Amygdala (tissue), 56 donors: Measurements from ENCODE around the gene NRG3.
"Not testable (repeated sequence)": the region's sequence is repeated elsewhere in the genome, so short reads cannot be mapped to it uniquely, and the experiment has no call there.

Experiments
- DNase-seq, 56 donors: peaks; one replicate each; lab custom pipeline; 2025; lab: John Stamatoyannopoulos, UW

Gene NRG3

GRCh38 chr10:82934947-82935346, 1060.0 kb downstream of the NRG3 start:
- DNase-seq, result no peak

GRCh38 chr10:82938331-82938730, 1063.3 kb downstream of the NRG3 start:
- DNase-seq, result no peak

DNA sequence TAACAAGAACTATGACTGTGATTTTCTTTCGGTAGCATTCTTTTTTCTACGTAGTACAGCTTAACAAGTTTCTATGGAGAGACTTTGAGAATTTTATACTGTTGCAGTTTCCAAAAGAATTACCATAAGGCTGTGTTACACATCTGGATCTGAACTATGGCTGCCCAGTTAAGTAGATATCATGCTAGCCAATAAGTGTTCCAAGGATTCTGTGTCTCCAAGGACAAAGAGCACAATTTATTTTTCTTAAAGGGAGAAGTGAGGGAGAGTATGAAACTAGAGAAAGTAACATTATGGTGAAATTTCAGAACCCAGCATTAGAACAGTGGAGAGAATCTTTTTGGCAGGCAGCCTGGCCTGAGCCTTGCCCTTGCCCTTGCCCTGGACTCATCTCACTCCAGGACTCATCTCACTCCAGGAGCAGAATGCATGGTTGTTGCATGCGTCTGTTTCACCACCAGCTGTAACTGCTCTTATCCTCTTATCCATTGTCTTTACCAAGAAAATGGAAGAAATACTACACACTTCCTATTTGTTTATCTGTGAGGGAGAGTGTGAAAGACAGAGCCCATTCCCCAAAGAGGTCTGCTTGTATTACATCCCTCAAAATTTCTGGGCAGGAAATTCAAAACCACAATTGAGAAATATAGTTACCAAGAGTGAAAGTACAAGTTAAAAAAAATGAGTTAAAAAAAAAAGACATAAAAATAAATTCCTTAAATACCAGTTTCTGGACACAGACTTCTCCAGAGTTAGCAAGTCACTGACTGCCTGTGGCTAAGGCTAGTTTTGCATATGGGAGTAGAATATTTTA, 1067.5 kb downstream of the NRG3 start:
- no peak for DNase-seq

DNA sequence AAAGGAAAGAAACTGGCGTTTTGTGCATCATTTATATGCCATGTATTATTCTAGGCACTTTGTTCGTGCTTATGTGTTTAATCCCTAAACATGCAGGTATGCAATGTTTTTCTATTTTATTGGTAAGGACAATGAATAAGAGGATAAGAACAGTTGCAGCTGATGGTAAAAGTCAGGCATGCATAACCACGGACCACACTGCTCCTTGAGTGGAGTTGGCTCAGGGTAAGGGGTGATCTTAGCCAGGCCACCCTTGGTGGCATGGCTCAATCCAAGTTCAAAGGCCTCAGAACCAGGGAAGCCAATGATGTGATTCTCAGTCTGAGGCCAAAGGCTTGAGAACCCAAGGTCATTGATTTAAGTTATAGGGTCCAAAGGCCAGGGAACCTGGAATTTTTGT, 1068.1 kb downstream of the NRG3 start:
- DNase-seq, result no peak

DNA sequence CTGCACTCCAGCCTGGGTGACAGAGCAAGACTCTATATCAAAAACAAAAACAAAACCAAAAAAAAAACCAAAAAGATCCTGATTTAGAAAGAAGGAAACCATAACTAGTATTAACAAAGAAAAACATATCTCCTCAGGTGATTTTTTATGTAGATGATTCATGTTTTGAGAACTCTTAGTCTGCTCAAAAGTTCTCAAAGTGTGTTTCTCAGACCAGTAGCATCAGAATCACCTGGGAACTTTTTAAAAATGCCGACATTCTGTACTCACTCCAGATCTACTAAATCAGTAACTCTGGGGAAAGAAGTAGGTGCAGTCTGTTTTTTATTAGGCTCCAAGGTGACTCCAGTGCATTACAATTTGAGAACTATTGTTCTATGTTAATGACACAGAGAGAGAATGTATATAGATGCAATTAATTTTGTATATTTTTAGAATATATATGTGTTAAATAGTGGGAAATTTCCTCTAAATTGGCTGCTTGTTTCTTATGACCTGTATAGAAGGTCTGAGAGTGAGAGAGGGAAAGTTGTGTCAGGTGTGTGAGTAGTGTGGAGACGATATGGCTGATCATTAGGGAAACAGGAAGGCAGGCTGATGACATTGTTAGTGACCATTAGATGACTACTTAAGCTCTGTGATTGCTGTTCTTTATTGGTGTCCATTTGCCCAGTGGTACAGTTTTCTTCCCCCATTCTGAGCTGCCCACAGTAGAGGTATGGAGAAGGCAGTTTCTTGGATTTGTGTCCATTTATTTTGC, 1075.0 kb downstream of the NRG3 start:
- no peak for DNase-seq

GRCh38 chr10:82953331-82953730, 1078.3 kb downstream of the NRG3 start:
- DNase-seq, result peak in 1 of 56 donors; percentile 4

DNA sequence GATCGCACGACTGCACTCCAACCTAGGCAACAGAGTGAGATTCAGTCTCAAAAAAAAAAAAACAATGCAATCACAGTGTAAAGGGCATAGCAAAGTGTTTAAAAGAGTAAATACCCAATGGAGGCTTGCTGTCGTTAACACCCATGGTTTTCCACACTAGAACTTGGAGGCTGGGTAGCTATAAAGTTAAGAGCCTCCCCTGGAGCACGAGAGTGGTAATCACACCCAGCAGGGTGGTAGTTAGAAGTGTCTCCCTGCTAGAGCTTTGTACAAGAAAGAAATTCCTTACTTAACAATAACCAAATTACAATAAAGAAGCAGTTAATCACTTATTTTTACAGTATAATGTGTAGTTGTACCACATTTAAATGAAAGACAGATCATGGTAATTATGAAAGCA, 1078.9 kb downstream of the NRG3 start:
- DNase-seq, result no peak

- DNase-seq, result not testable (repeated sequence)
These were observed 1085.5 kb downstream of the NRG3 start for GRCh38 chr10:82960421-82961060.

DNA sequence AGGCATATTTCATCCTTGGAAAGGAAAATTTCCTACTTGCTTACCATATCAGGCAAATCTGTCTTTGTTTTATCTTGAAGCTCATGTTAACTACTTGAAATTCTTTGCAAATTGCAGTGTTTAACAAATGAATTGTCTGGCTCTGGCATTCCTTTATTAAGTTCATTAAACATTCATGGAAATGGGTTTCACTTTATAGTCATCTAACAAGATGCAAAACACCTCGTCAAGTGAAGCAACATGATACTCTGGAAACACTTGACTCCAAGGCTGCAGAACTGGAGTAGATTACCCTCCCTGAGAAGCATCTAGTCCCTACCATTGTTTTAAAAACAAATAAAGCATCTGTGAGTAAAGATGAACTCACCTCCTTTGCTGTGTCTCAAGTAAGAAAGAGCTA, 1086.9 kb downstream of the NRG3 start:
- no peak for DNase-seq

DNA sequence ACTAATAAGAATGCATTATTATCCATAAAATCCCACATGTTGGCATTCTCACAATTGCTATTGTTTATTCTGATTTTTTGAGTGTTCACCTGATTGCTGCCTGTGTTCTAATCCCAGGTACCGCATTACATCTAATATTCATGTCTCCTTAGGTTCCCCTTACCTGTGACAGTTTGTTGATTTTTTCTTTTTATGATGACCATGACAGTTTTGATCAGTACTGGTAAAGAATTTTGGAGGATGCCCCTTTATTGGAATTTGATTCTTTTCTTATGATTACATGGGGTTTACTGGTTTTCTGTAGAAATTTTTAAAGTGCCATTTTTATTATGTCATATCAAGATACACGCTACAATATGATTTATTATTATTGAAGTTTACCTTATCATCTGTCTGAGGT, 1091.1 kb downstream of the NRG3 start:
- no peak for DNase-seq

DNA sequence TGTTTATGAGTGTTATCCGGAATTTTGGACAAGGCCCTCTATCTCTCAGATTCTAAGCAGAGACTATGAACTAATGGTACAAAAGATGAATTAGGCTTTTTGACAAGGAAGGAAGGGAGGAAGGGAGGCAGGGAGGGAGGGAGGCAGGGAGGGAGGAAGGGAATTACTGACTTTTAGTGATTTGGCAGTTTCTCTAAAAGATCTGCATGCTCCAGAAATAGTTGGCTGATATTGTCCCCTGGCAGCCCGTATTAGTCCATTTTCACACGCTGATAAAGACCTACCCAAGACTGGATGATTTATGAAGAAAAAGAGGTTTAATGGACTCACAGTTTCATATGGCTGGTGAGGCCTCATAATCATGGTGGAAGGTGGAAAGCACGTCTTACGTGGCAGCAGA, 1093.5 kb downstream of the NRG3 start:
- no peak for DNase-seq

DNA sequence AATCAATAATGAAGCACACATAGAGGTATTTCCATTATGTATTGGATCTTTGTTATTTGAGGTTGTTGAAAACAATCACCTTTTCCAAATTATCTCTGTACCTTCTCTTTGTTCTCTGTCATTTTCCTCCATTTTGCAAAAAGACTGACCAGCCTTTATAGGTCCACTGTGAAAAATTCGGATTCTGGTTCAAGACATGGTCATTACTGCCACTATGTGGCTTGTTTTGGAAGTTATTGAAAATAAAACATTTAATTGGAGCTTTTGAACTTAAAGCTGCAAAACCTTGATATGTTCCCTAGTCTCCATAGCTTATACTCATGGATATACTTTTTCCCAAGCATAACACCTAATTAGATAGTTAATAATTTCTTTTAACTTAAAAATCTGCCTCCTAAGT, 1094.4 kb downstream of the NRG3 start:
- no peak for DNase-seq

- no peak for DNase-seq
These were observed 1105.3 kb downstream of the NRG3 start for GRCh38 chr10:82980321-82980720.

DNA sequence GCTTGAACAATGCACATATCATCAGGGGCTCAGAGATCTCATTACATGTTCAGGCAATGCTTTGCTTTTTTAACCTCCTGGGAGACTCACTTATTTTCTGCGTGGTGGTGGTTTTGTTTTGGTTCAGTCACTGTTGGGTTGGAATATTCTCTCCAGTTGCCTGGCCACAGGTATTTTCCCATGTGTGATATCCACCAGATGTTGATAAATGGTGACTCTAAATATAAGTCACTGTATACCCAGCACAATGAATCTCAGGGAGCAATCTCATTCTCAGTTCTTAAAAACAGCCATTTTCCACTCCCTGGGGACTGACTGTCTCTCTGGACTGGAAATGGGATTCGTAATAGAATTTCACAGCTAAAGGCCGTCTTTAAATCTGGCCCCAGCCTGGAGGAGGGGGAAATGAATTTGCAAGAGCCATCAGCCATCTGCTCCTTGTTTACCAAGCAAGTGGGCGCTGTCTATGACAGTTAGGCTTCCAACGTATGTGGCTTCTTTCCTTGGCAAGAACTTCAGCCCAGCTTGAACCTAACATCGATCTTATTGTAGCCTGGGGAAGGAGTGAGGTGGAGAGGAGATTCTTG, 1106.2 kb downstream of the NRG3 start:
- DNase-seq, result peak in 1 of 56 donors; percentile 2

DNA sequence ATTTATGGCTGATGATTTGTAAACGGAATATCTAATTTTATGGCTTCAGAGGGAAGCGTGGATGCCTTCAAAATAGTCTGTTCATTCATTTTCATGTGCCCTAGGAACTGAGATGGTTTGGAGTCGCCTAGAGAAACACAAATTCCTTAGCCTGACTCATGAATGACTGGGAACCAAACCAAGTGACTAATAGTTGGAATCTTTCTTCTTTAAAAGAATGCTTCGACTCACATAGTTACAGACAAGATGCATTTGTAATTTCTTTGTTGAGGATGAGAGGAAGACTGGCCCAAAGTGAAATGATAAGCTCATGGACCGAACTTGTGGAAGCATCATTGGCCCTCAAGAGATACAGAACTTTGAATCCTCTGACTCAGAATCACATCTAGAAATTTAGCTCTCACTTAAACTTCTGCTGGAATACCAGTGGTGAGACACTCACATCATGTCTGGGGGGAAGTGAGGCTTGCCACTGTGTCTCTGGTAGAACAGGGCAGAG, 1107.2 kb downstream of the NRG3 start:
- no peak for DNase-seq

DNA sequence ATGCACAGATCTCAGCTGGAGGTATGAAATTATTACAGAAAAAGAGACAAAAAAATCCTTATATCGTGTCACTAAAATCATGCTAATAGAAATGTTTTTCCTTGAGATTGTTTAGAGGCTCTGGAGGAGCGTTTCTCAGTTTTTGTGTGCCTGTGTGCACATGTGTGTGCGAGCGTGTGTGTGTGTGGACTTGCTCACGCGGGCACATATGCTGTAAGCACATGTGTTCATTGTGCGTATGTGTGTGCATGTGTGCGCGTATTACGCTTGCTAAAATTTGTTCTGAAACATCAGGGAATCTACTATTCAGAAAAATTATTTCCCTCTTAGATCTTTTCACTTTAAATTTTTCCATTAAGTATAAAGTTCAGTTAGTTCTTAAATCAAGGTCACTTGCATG, 1111.2 kb downstream of the NRG3 start:
- DNase-seq, result no peak

GRCh38 chr10:83006479-83006878, 1131.5 kb downstream of the NRG3 start:
- not testable (repeated sequence) for DNase-seq

- no peak for DNase-seq
These were observed 1132.5 kb downstream of the NRG3 start for GRCh38 chr10:83007510-83007909.

- DNase-seq, result no peak
These were observed 1137.9 kb downstream of the NRG3 start for GRCh38 chr10:83012866-83013265.

DNA sequence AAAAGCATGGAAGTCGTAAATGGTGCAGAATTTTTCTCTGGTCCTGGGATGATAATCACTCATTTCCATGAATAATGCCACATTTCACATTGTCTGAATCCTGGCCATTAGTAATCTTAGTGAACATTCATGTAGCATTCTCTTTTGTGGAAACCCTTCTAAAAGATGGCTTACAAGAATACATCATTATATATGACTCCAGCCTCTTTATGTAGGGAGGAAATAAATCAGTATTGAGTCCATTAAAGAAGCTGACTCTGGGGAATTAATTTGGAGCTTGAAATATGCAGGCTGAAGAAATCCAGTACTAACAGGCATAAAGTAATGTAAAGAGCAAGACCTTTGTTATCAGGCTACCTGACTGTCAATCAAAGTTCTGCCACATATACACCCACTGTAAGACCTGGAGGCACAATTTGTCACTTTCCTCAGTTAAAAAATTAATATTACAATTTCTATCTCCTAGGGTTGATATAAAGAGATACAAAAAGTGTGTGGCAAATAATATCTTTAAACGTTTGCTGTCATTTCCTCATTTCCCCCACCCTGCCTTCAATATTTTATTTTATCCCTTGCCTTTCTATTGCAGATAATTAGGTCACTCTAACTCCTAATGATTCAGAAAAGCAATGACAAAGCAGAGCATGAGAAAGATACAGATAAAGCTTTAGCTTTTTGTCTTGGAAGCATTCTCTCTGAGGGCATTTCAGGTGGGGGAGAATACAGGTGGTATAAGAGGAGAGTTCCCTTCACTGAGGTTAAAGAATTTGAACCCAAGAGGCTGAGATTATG, 1142.3 kb downstream of the NRG3 start:
- DNase-seq, result no peak
